ENCODE measurements around the gene GUCY1B1.

The GUCY1B1 gene

GRCh38 chr4:155741546-155741945 is 17.3 kb upstream of the GUCY1B1 start:
- H3K4me1 ChIP-seq (ENCODE audit: low read depth, poor library complexity, severe bottlenecking): no peaks in the 10 kb centered on the region
- H2AFZ ChIP-seq (ENCODE audit: low read depth): no peak overlapping the region
- H3K9ac ChIP-seq: no peak overlapping the region
- no peak overlapping the region for H3K4me3 ChIP-seq (IDR thresholded peaks at IDR 0.05; ENCODE audit: insufficient read depth, low read depth, low read length)
- H3K27ac ChIP-seq: no peak overlapping the region
- H3K27me3 ChIP-seq (ENCODE audit: insufficient read depth, low read depth): no peaks in the 10 kb centered on the region
- no peaks in the 10 kb centered on the region for H4K20me1 ChIP-seq (ENCODE audit: insufficient read depth)
- H3K36me3 ChIP-seq (ENCODE audit: insufficient read depth): no peaks in the 10 kb centered on the region
- no peaks in the 10 kb centered on the region for H3K79me2 ChIP-seq (ENCODE audit: insufficient read depth, low read depth)
- TF ChIP-seq CTCF (conservative IDR thresholded peaks at IDR 0.05; ENCODE audit: low read depth, low read length): no peak
- H3K4me2 ChIP-seq: no peak overlapping the region

- H2AFZ ChIP-seq (ENCODE audit: low read depth): no peak overlapping the region
- no peaks in the 10 kb centered on the region for H3K79me2 ChIP-seq (ENCODE audit: insufficient read depth, low read depth)
- H3K4me1 ChIP-seq (ENCODE audit: low read depth, poor library complexity, severe bottlenecking): no peaks in the 10 kb centered on the region
- no peak overlapping the region for H3K4me2 ChIP-seq
- no peaks in the 10 kb centered on the region for H3K36me3 ChIP-seq (ENCODE audit: insufficient read depth)
- no peak overlapping the region for H3K9ac ChIP-seq
- no peaks in the 10 kb centered on the region for H4K20me1 ChIP-seq (ENCODE audit: insufficient read depth)
- no peaks in the 10 kb centered on the region for H3K27me3 ChIP-seq (ENCODE audit: insufficient read depth, low read depth)
- TF ChIP-seq CTCF (conservative IDR thresholded peaks at IDR 0.05; ENCODE audit: low read depth, low read length): peak; percentile 30
- no peak overlapping the region for H3K27ac ChIP-seq
- H3K4me3 ChIP-seq (IDR thresholded peaks at IDR 0.05; ENCODE audit: insufficient read depth, low read depth, low read length): no peak overlapping the region
Observed at GRCh38 chr4:155742310-155743015, 16.4 kb upstream of the GUCY1B1 start.

- Histone ChIP-seq H3K9ac (no peak overlapping the region), H3K27ac (no peak overlapping the region), H4K20me1 (ENCODE audit: insufficient read depth) (no peaks in the 10 kb centered on the region), H3K4me3 (IDR thresholded peaks at IDR 0.05; ENCODE audit: insufficient read depth, low read depth, low read length) (no peak overlapping the region), H3K4me2 (no peak overlapping the region), H3K79me2 (ENCODE audit: insufficient read depth, low read depth) (no peaks in the 10 kb centered on the region), H3K36me3 (ENCODE audit: insufficient read depth) (no peaks in the 10 kb centered on the region), H2AFZ (ENCODE audit: low read depth) (no peak overlapping the region), H3K27me3 (ENCODE audit: insufficient read depth, low read depth) (no peaks in the 10 kb centered on the region), H3K4me1 (ENCODE audit: low read depth, poor library complexity, severe bottlenecking) (no peaks in the 10 kb centered on the region)
- TF ChIP-seq CTCF (conservative IDR thresholded peaks at IDR 0.05; ENCODE audit: low read depth, low read length): no peak
Observed at GRCh38 chr4:155745984-155746383, 12.8 kb upstream of the GUCY1B1 start.

- no peaks in the 10 kb centered on the region for H3K36me3 ChIP-seq (ENCODE audit: insufficient read depth)
- no peaks in the 10 kb centered on the region for H3K27me3 ChIP-seq (ENCODE audit: insufficient read depth, low read depth)
- H3K79me2 ChIP-seq (ENCODE audit: insufficient read depth, low read depth): no peaks in the 10 kb centered on the region
- no peaks in the 10 kb centered on the region for H4K20me1 ChIP-seq (ENCODE audit: insufficient read depth)
- no peak overlapping the region for H3K27ac ChIP-seq
- H2AFZ ChIP-seq (ENCODE audit: low read depth): no peak overlapping the region
- no peaks in the 10 kb centered on the region for H3K4me1 ChIP-seq (ENCODE audit: low read depth, poor library complexity, severe bottlenecking)
- H3K4me3 ChIP-seq (IDR thresholded peaks at IDR 0.05; ENCODE audit: insufficient read depth, low read depth, low read length): no peak overlapping the region
- H3K4me2 ChIP-seq: no peak overlapping the region
- no peak overlapping the region for H3K9ac ChIP-seq
- no peak for TF ChIP-seq CTCF (conservative IDR thresholded peaks at IDR 0.05; ENCODE audit: low read depth, low read length)
Observed at GRCh38 chr4:155748039-155748438, 10.8 kb upstream of the GUCY1B1 start.
